H1 (cell line): ENCODE measurements around the gene DBX2. TPM values are rescaled to one million over a fixed set of nuclear protein-coding genes. Genes with fewer than 3 reads are reported as not detected.
A peak's percentile ranks its signal among the peaks of the same experiment; 100 is the strongest.

Experiments
- CTCF ChIA-PET: fragments of 300-600 bp; sonication (Branson Sonifier 250); formaldehyde crosslinking; loops from one replicate; lab custom pipeline; 2021; ENCODE audit not compliant: partially characterized antibody; lab: Charles Lee
- POLR2A ChIA-PET: fragments of 300-600 bp; sonication (Branson Sonifier 250); formaldehyde crosslinking; loops from one replicate; lab custom pipeline; 2021; ENCODE audit warnings: inconsistent platforms; ENCODE audit not compliant: partially characterized antibody; lab: Charles Lee
- DNase-seq, 2 experiments: peaks; one replicate each; pipeline versions ENCODE4 v3.0.0 to v3.0.0-alpha.2; 2010 to 2022; ENCODE audit warnings: low spot score in 2 of 2, low read depth in 1 of 2, mixed read lengths in 1 of 2
- FAIRE-seq: peaks from 2 replicates; lab custom pipeline; 2011; peaks lifted over from hg19 to GRCh38; lab: Jason Lieb, UNC
- H2AFZ ChIP-seq: 2 replicates; pipeline ENCODE4 v1.8.1; 2012; ENCODE audit warnings: low read length, inconsistent platforms
- H2AK5ac ChIP-seq: 2 replicates; pipeline ENCODE4 v1.6.1; 2013; ENCODE audit warnings: low read depth, low read length
- H2BK120ac ChIP-seq: replicated peaks from 2 replicates; pipeline ENCODE3; 2013; ENCODE audit warnings: low read depth, low read length, inconsistent platforms
- H2BK12ac ChIP-seq: 2 replicates; pipeline ENCODE4 v1.6.1; 2013; ENCODE audit warnings: low read depth, low read length
- H2BK15ac ChIP-seq: 2 replicates; pipeline ENCODE4 v1.6.1; 2013; ENCODE audit warnings: low read length
- H2BK20ac ChIP-seq: 2 replicates; pipeline ENCODE4 v1.6.1; 2013; ENCODE audit warnings: low read length
- H2BK5ac ChIP-seq: 2 replicates; pipeline ENCODE4 v1.6.1; 2013; ENCODE audit warnings: low read depth, low read length
- H3K14ac ChIP-seq: 2 replicates; pipeline ENCODE4 v1.6.1; 2013; ENCODE audit warnings: inconsistent platforms; ENCODE audit not compliant: insufficient read length
- H3K18ac ChIP-seq: 2 replicates; pipeline ENCODE4 v1.6.1; 2013; ENCODE audit warnings: low read length; ENCODE audit errors: extremely low read depth
- H3K23ac ChIP-seq: 2 replicates; pipeline ENCODE4 v1.6.1; 2013; ENCODE audit warnings: inconsistent platforms; ENCODE audit not compliant: insufficient read length
- H3K23me2 ChIP-seq: 2 replicates; pipeline ENCODE4 v1.6.1; 2013; ENCODE audit warnings: low read depth, low read length
- H3K27ac ChIP-seq: 2 replicates; pipeline ENCODE4 v1.6.1; 2011; ENCODE audit warnings: low read depth, low read length, inconsistent platforms
- H3K27me3 ChIP-seq, 4 experiments: replicated peaks in 1 of 4; 1 replicate in 1 of 4; 2 replicates in 3 of 4; pipeline versions ENCODE4 v1.6.1 to v1.8.1; 2011 to 2013; ENCODE audit warnings: low read length in 3 of 4, mild to moderate bottlenecking in 3 of 4, inconsistent platforms in 2 of 4, mixed read lengths in 2 of 4, moderate library complexity in 1 of 4; ENCODE audit not compliant: control insufficient read depth in 3 of 4, insufficient read depth in 3 of 4; ENCODE audit errors: extremely low read depth in 1 of 4
- H3K36me3 ChIP-seq, 4 experiments: 2 replicates each; pipeline versions ENCODE4 v1.6.1 to v1.8.1; 2011 to 2013; ENCODE audit warnings: mild to moderate bottlenecking in 4 of 4, low read length in 3 of 4, moderate library complexity in 2 of 4, control low read depth in 1 of 4, inconsistent platforms in 1 of 4; ENCODE audit not compliant: insufficient read depth in 4 of 4, control insufficient read depth in 2 of 4
- H3K4ac ChIP-seq: replicated peaks from 2 replicates; pipeline ENCODE3; 2013; ENCODE audit warnings: low read length, low read depth, mixed read lengths, inconsistent platforms; ENCODE audit not compliant: insufficient read length
- H3K4me1 ChIP-seq, 4 experiments: replicated peaks in 1 of 4; 1 replicate in 1 of 4; 2 replicates in 3 of 4; pipeline versions ENCODE4 v1.6.1 to v1.8.1; 2011 to 2013; ENCODE audit warnings: low read length in 3 of 4, inconsistent platforms in 2 of 4, mixed read lengths in 1 of 4; ENCODE audit not compliant: insufficient read depth in 4 of 4, control insufficient read depth in 3 of 4
- H3K4me2 ChIP-seq, 2 experiments: 2 replicates each; pipeline versions ENCODE4 v1.6.1 to v1.8.1; 2011 to 2013; ENCODE audit warnings: low read depth in 2 of 2, low read length in 2 of 2, control low read depth in 1 of 2, inconsistent platforms in 1 of 2, mild to moderate bottlenecking in 1 of 2; ENCODE audit not compliant: insufficient read depth in 1 of 2
- H3K4me3 ChIP-seq, 4 experiments: fragments of 200-600, 300-600 bp in 1 of 4; sonication (generic), shearing (Covaris generic), sonication (Bioruptor Twin) in 1 of 4; 2 replicates each; pipeline versions ENCODE4 v1.5.1 to v1.8.1; 2011 to 2016; ENCODE audit warnings: low read length in 4 of 4, low read depth in 3 of 4, control low read depth in 2 of 4, inconsistent platforms in 2 of 4, mild to moderate bottlenecking in 2 of 4, mixed read lengths in 1 of 4, moderate library complexity in 1 of 4; ENCODE audit not compliant: insufficient read depth in 2 of 4; ENCODE audit errors: extremely low read depth in 1 of 4
- H3K56ac ChIP-seq: replicated peaks from 2 replicates; pipeline ENCODE3; 2013; ENCODE audit warnings: low read depth, mild to moderate bottlenecking, mixed read lengths, low read length, inconsistent platforms; ENCODE audit not compliant: insufficient read length
- H3K79me1 ChIP-seq: 2 replicates; pipeline ENCODE4 v1.6.1; 2013; ENCODE audit warnings: low read depth, low read length, control low read depth
- H3K79me2 ChIP-seq, 2 experiments: 2 replicates each; pipeline versions ENCODE4 v1.6.1 to v1.8.1; 2012 to 2013; ENCODE audit warnings: low read length in 2 of 2, mild to moderate bottlenecking in 2 of 2, inconsistent platforms in 1 of 2; ENCODE audit not compliant: insufficient read depth in 2 of 2, control insufficient read depth in 1 of 2
- H3K9ac ChIP-seq, 4 experiments: replicated peaks in 1 of 4; 1 replicate in 1 of 4; 2 replicates in 3 of 4; pipeline versions ENCODE4 v1.6.1 to v1.8.1; 2011 to 2013; ENCODE audit warnings: low read depth in 3 of 4, low read length in 3 of 4, control low read depth in 2 of 4, mild to moderate bottlenecking in 2 of 4, moderate library complexity in 2 of 4, inconsistent platforms in 1 of 4; ENCODE audit errors: extremely low read depth in 1 of 4
- H3K9me3 ChIP-seq, 2 experiments: 2 replicates each; pipeline versions ENCODE4 v1.6.1 to v1.8.1; 2012 to 2013; ENCODE audit warnings: mild to moderate bottlenecking in 2 of 2, moderate library complexity in 2 of 2, control low read depth in 1 of 2, inconsistent platforms in 1 of 2, low read depth in 1 of 2, low read length in 1 of 2, mixed read lengths in 1 of 2; ENCODE audit not compliant: insufficient read depth in 2 of 2
- H4K20me1 ChIP-seq, 2 experiments: replicated peaks in 1 of 2; 2 replicates each; pipeline versions ENCODE3 to v1.8.1; 2011 to 2013; ENCODE audit warnings: inconsistent platforms in 2 of 2, low read length in 2 of 2, mild to moderate bottlenecking in 1 of 2; ENCODE audit not compliant: insufficient read depth in 2 of 2, control insufficient read depth in 1 of 2
- H4K5ac ChIP-seq: 2 replicates; pipeline ENCODE4 v1.6.1; 2013; ENCODE audit warnings: low read length, low read depth, mixed read lengths, inconsistent platforms; ENCODE audit not compliant: insufficient read length
- H4K8ac ChIP-seq: 2 replicates; pipeline ENCODE4 v1.8.0; 2013; ENCODE audit warnings: mild to moderate bottlenecking, moderate library complexity, low read length, inconsistent platforms; ENCODE audit not compliant: insufficient read depth; ENCODE audit errors: extremely low read depth
- H4K91ac ChIP-seq: replicated peaks from 2 replicates; pipeline ENCODE3; 2013; ENCODE audit warnings: low read length, mixed read lengths, inconsistent platforms; ENCODE audit not compliant: insufficient read length
- ASH2L ChIP-seq: fragments of 200-600, 300-600 bp; sonication (generic); IDR thresholded peaks from one replicate; pipeline ENCODE4 v1.7.1; 2017; ENCODE audit warnings: low read length
- BACH1 ChIP-seq: IDR thresholded peaks from 2 replicates; pipeline ENCODE4 v1.6.1; 2012; ENCODE audit warnings: low read length, improper control_type of control experiment
- EP300 ChIP-seq, 2 experiments: IDR thresholded peaks; 1 replicate in 1 of 2; 2 replicates in 1 of 2; pipeline ENCODE4 v1.6.1; 2011 to 2012; ENCODE audit warnings: low read depth in 2 of 2, low read length in 2 of 2, mild to moderate bottlenecking in 2 of 2, borderline replicate concordance in 1 of 2, inconsistent platforms in 1 of 2, moderate library complexity in 1 of 2
- HDAC2 ChIP-seq, 2 experiments: fragments of 300-600 bp in 1 of 2; sonication (generic) in 1 of 2; IDR thresholded peaks; 2 replicates each; pipeline ENCODE4 v1.6.1; 2011 to 2012; ENCODE audit warnings: low read depth in 2 of 2, low read length in 2 of 2, mild to moderate bottlenecking in 2 of 2, moderate library complexity in 2 of 2, borderline replicate concordance in 1 of 2, inconsistent platforms in 1 of 2
- JUN ChIP-seq: IDR thresholded peaks from 2 replicates; pipeline ENCODE4 v1.6.1; 2011; ENCODE audit warnings: low read depth, mild to moderate bottlenecking, improper control_type of control experiment, low read length
- JUND ChIP-seq: IDR thresholded peaks from 2 replicates; pipeline ENCODE4 v1.6.1; 2011; ENCODE audit warnings: mild to moderate bottlenecking, improper control_type of control experiment, low read length
- KDM4A ChIP-seq: IDR thresholded peaks from one replicate; pipeline ENCODE4 v1.7.1; 2012; ENCODE audit warnings: low read depth, mild to moderate bottlenecking, moderate library complexity, low read length, inconsistent platforms; ENCODE audit not compliant: severe bottlenecking
- MAFK ChIP-seq: IDR thresholded peaks from 2 replicates; pipeline ENCODE4 v1.6.1; 2012; ENCODE audit warnings: low read depth, mild to moderate bottlenecking, improper control_type of control experiment, low read length
- POLR2AphosphoS5 ChIP-seq: IDR thresholded peaks from 2 replicates; pipeline ENCODE4 v1.6.1; 2011; ENCODE audit warnings: low read depth, low read length
- POU5F1 ChIP-seq: IDR thresholded peaks from 2 replicates; pipeline ENCODE4 v1.6.1; 2011; ENCODE audit warnings: low read depth, mild to moderate bottlenecking, low read length, moderate library complexity
- TAF7 ChIP-seq: optimal IDR thresholded peaks from 2 replicates; pipeline ENCODE3; 2011; ENCODE audit warnings: low read depth, mild to moderate bottlenecking, inconsistent platforms, low read length, moderate library complexity, borderline replicate concordance
- TEAD4 ChIP-seq: IDR thresholded peaks from 2 replicates; pipeline ENCODE4 v1.6.1; 2012; ENCODE audit warnings: low read depth, low read length, inconsistent platforms, mixed read lengths
- WGBS, 2 experiments: shearing (Covaris generic) in 1 of 2; methylation state at CpG; one replicate each; pipeline versions ENCODE4 v1.1.6 to v1.1.7; 2013 to 2015; ENCODE audit warnings: low lambda C conversion rate in 2 of 2, mixed read lengths in 2 of 2, inconsistent platforms in 1 of 2, low coverage in 1 of 2, missing lambda C conversion rate in 1 of 2; ENCODE audit not compliant: insufficient replicate concordance in 2 of 2, insufficient coverage in 1 of 2, insufficient read length in 1 of 2; ENCODE audit errors: extremely low coverage in 1 of 2, missing lambda C conversion rate in 1 of 2; 5-methylcytosine and 5-hydroxymethylcytosine counted together
- polyA plus RNA-seq, 7 experiments: library from polyadenylated mRNA; depleted of rRNA in 3 of 7; stranded (reverse) in 5 of 7; unstranded in 2 of 7; fragments of >200 nt in 5 of 7; fragments of 200-250 nt in 2 of 7; gene quantifications; 1 replicate in 5 of 7; 2 replicates in 1 of 7; 4 replicates in 1 of 7; pipeline versions ENCODE4 v1.2.1 to v1.2.3, GENCODE V29; 2011 to 2013; ENCODE audit warnings: missing spikeins in 2 of 7, mixed read lengths in 2 of 7
- total RNA-seq: library from RNA; stranded (reverse); fragmentation: NEBNext Ultra II Directional; extraction: Animal tissue kit (Norgen Biotek cat#: 25700); gene quantifications from 2 replicates; pipeline ENCODE4 v1.2.1, GENCODE V29; 2021

DBX2 gene
- total and polyA plus RNA-seq, 2 of the 8 experiments (the other 6 are each of a cell fraction or from before 2014, with no cell fraction given), result 0.06 TPM; not detected in 1

DNA sequence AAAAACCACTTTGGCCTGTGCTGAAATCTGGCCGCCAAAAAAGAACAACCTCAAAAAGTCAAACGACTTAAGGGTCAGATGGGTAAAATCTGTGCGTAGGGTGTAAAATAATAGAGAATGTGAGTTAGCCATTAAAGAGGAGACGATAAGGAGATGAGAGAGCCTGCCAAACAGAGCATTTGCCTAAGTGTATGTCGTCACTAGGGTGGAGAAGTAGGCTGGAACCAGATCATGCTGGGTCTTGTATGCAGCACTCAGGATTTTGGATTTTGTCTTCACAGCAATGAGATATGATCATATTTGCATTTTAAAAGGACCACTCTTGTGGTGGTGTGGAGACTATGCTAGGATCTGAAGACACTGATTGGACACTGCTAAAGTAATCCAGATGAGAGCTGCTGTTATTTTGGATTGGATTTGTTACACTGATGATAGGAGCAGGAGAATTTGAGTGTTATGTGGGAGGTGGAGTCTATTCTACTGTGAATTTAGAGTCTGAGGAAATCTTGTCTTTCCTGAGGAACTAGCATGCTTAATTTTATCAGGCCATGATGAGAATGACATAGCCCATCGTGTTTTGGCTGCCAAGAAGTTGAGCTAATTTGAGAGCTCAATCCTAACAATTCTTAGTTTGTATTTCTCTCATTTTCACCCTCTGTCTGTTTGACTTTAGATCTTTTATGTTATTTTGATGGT, 24.8 kb upstream of the DBX2 start:
- H4K8ac ChIP-seq, result no peak overlapping the region
- 0 out of 2 replicates have a peak overlapping the region, but pooled peaks have one; percentile 10 for H2BK12ac ChIP-seq
- POLR2A ChIA-PET, result interaction anchor here (1.2 to 2.0 kb wide), 4 partner anchors 18 to 302 kb away, joined by 3 to 5 read pairs (median 4); no protein-coding TSS in a partner anchor
- DNase-seq (no peak), FAIRE-seq (no peak)
- H2BK15ac ChIP-seq, result no peak overlapping the region
- H4K5ac ChIP-seq, result no peak overlapping the region
- no peak overlapping the region for H3K9ac ChIP-seq
- peak overlapping the region; percentile 25 for H2BK120ac ChIP-seq
- H3K4ac ChIP-seq, result peak overlapping the region; percentile 2
- H4K20me1 ChIP-seq, result no peaks in the 10 kb centered on the region
- no peaks in the 10 kb centered on the region for H3K79me2 ChIP-seq
- no peak overlapping the region for H3K27ac ChIP-seq
- 86% methylated on average over 6 of the region's 6 CpGs; no CpG with 5 or more reads in 1 of the 2 experiments for WGBS, 2 experiments
- peaks cover 2% of the 10 kb centered on the region for H3K23me2 ChIP-seq
- H2AK5ac ChIP-seq, result peak overlapping the region; percentile 2; the same call in 1 of the 2 replicates
- H3K14ac ChIP-seq, result no peak overlapping the region
- H3K79me1 ChIP-seq, result no peaks in the 10 kb centered on the region
- peaks cover 0 to 12% (median 10%) of the 10 kb centered on the region in 4 experiments; a peak in 6 of 7 replicates for H3K4me1 ChIP-seq
- CTCF ChIA-PET, result interaction anchor here (0.7 to 1.4 kb wide), 3 partner anchors 26 to 997 kb away, joined by 3 to 4 read pairs (median 3); no protein-coding TSS in a partner anchor
- H3K23ac ChIP-seq, result no peak overlapping the region
- no peak overlapping the region for H3K4me3 ChIP-seq
- H2BK20ac ChIP-seq, result peak overlapping the region; percentile 6
- peak overlapping the region; percentile 20 for H4K91ac ChIP-seq
- H3K18ac ChIP-seq, result peak overlapping the region; percentile 34
- no peaks in the 10 kb centered on the region for H3K27me3 ChIP-seq
- H3K36me3 ChIP-seq, result no peaks in the 10 kb centered on the region
- no peak overlapping the region for H3K56ac ChIP-seq
- peak overlapping the region; percentile 87; the same call in 1 of the 2 replicates for H2BK5ac ChIP-seq
- TF ChIP-seq EP300 (IDR thresholded peaks at IDR 0.05; ENCODE audit: borderline replicate concordance in 1 of 2, low read depth in 2 of 2, low read length in 2 of 2) (no peak), JUN (no peak), TAF7 (no peak), POLR2AphosphoS5 (no peak), ASH2L (no peak), KDM4A (no peak), BACH1 (no peak), MAFK (no peak), HDAC2 (IDR thresholded peaks at IDR 0.05; ENCODE audit: borderline replicate concordance in 1 of 2, low read depth in 2 of 2, low read length in 2 of 2) (no peak), JUND (no peak), POU5F1 (no peak), TEAD4 (no peak)
- H3K9me3 ChIP-seq, result no peaks in the 10 kb centered on the region
- H3K4me2 ChIP-seq, result peak overlapping the region in 1 of 2 experiments; percentile 54; a peak in 1 of 4 replicates
- 0 out of 2 replicates have a peak overlapping the region, but pooled peaks have one; percentile 77 for H2AFZ ChIP-seq
